GM18870 (cell line): Measurements from ENCODE around the gene PNKP.
A peak's percentile ranks its signal among the peaks of the same experiment; 100 is the strongest.

ENCODE experiments used
- ATAC-seq: cut with Tn5 transposase; IDR thresholded peaks from one replicate; pipeline ENCODE4 v1.9.1; 2021; ENCODE audit warnings: moderate library complexity; ENCODE audit not compliant: unreplicated experiment

PNKP gene

DNA sequence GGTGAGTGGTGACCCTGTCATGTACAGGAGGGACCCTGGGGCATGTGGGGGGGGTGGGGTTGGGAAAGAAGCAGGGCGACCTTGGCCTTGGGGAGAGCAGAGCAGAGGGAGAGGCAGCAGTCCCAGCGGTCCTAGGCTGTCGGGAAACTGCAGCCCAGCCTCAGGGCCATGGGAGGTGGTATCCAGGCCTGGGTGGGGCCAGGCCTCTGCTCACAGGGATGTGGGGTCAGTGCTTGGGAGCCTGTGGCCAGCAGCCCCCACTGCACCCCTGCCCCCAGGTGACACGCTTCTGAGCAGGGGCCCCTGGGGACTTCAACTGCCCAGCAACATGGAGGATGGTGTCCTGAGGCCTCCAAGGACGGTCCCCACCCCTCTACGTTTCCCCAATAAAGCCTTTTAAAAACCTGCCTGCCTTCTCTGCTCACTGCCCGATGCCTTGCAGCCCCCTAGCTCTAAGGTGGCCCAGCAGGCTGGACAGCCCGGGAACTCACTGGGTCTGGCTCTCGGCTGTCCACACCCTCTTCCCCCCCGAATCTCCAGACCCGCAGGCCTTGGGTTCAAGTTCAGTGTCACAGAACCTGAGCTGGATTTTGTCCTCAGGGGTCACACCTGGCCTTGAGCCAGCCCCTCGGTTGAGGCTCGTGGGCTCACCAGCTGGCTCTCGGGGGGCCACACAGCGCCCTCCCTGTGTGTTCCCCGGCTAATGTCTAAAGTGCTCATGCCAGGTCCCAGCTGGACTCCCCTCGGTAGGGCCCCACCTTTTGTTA lies 6.9 kb downstream of the PNKP start:
- no peak for ATAC-seq

GRCh38 chr19:49859682-49860335 lies 7.6 kb downstream of the PNKP start:
- no peak for ATAC-seq

DNA sequence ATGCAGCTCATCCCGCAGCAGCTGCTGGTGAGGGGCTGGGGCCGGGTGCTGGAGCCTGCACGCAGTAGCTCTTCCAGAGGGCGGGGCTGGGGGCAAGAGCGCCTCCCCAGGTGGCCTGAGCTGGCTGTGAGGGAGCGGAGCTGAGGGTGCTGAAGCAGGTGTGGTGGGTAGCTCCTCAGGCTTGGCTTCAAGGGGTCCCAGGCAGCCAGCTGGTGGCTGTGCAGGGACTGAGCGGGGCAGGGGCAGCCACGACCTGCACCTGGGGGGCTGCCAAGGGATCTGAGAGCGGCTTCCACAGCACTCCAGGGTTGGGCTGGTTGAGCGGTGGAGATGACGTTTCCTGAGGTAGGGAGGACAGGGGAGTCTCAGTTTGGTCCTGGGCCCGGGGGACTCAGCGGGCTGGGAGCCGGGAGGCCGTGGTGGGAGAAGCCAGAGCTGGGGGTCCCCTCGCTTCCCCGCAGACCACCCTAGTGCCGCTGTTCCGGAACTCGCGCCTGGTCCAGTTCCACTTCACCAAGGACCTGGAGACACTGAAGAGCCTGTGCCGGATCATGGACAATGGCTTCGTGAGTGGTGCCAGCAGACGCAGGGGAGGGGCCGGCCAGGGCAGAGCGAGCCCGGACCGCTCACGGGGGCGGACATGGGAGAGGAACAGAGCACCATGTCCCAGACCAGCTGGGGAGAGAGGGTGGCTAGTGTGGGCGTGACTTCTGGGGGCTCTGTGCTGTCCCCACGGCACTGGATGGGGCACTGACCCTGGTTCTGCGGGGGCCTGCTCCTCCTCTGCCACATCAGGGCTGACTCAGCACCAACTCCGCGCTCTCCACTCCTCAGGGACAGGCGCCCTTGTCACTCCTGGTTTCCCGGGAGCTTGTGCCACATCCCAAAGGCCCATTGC lies 9.0 kb downstream of the PNKP start:
- ATAC-seq = no peak

DNA sequence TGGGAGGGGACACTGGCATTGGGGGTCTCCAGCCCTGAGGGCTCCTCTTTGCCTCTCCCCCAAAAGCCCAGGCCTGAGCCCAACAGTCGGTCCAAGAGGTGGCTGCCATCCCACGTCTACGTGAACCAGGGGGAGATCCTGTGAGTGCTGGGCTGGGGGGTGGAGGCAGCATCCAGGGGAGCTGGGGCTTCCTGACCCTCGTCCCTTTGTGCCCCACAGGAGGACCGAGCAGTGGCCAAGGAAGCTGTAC lies 9.6 kb downstream of the PNKP start:
- ATAC-seq = no peak

GRCh38 chr19:49857061-49857837 lies 10.1 kb downstream of the PNKP start:
- no peak for ATAC-seq

GRCh38 chr19:49856574-49857021 lies 10.8 kb downstream of the PNKP start:
- no peak for ATAC-seq

DNA sequence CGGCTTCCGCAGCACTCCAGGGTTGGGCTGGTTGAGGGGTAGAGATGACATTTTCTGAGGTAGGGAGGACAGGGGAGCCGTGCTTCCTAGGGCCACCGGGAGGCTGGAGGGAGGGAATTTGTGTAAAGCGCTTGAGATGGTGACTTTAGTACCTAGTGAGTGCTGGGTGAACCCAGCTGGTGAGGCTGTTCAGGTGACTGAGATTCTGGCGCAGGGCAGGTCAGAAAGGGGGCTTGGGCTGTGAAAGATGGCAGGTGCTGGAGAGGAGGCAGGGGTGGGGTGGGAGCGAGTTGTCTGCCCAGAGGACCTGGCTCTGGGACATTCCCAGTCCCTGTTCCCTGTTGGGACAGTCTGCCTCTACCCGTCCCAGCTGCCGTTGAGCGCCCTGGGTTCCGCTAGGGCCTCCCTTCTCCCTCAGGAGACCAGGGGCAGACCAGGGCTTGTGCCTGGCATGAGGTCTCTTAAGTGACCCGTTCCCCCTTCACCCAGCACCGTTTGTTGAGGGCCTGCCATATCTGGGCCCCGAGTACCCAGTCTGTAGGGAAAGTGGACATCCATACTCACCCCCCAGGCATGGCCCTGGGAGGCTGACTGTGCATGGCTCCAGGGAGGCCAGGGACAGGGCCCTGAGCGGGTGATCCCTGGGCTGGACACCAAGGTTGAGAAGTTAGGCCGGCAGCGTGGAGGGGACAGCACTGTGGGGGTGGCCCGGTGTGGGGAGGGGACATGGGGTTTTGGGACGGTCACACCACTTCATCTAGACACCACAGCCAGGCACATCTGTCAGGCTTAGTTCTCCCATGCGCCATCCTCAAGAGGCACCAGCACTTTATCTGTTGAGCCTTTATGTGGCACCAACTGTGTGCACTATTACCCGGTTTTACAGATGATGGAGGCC lies 11.5 kb downstream of the PNKP start:
- ATAC-seq = no peak

GRCh38 chr19:49855277-49855675 lies 12.1 kb downstream of the PNKP start:
- ATAC-seq = no peak

DNA sequence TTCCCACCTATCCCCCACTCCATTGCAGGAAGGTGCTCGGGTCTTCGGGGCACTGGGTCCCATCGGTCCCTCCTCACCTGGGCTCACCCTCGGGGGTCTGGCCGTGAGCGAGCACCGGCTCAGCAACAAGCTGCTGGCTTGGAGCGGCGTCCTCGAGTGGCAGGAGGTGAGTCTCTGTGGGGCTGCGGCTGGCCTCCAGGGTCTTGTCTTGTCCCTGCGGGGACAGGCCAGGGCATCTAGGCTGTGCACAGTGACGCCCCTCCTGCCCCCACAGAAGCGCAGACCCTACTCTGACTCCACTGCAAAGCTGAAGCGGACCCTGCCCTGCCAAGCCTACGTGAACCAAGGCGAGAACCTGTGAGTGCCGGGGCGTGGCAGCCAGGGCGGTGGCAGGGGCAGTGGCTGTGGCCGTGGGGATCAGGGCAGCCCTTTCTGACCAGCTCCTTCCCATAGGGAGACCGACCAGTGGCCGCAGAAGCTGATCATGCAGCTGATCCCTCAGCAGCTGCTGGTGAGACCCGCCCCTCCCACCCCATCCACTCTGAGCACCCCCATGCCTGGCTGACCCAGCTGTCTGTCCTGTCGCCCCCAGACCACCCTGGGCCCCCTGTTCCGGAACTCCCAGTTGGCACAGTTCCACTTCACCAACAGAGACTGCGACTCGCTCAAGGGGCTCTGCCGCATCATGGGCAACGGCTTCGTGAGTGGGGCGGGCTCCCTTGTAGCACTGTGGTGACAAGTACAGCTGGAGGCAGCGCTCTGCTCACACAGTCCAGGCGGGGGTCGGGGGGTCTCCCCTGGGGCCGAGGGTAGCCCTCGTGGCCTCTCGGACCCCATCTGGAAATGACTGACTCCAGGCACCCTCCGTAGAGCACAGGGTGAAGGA lies 12.8 kb downstream of the PNKP start:
- no peak for ATAC-seq

DNA sequence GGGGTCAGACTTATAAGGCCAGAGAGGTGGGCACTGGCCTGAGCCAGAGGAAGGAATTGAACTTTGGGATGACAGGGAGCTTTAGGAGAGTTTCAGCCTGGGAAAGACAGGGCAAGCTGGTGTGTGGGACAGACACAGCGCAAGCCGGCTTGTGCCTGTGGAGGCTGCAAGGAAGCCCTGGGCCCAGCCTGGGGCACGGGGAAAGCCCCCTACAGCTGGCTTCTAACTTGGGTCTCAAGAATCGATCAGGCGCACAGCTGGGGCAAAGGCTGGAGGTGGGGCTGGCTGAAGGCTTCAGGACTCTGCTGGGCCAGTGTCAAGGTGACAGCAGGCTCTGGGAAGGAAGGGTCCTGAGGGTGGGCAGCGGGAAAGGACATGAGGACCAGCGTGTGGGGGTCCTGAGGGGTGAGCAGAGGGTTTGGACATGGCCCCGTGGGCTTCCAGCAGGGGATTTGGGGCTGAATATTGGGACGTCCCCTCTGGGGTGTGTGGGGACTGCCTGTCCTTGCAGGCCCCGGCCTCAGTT lies 13.5 kb downstream of the PNKP start:
- no peak for ATAC-seq

DNA sequence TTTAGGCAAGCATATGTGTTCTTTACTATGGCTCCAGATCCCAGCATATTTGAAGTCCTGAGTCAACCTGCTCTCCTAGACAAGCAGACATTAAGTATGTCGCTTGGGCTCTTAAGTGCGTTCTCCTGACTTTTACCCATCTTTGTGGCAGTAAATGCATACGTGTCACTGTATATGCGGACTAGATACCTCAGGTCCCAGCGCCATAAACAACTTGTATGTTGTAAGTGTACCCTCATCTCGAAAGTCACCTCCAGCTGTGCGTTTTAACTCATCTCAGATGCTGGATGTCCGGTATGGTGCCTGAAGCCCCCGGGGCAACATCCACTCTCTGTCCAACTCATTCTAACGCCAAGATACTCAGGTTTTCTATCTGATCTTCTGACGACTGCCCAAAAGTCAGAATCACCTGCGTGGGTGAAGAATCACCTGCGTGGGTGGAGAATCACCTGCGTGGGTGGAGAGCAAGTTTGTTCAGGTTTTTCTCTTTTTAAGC lies 14.7 kb downstream of the PNKP start:
- no peak for ATAC-seq

GRCh38 chr19:49851456-49852259 lies 15.7 kb downstream of the PNKP start:
- ATAC-seq = no peak

GRCh38 chr19:49850487-49851342 lies 16.7 kb downstream of the PNKP start, which contains the start of gene PTOV1:
PTOV1 (plus strand) TSS chr19:49851159.
- ATAC-seq = peak; percentile 59

- no peak for ATAC-seq
Observed at GRCh38 chr19:49850221-49850486, 17.2 kb downstream of the PNKP start.

DNA sequence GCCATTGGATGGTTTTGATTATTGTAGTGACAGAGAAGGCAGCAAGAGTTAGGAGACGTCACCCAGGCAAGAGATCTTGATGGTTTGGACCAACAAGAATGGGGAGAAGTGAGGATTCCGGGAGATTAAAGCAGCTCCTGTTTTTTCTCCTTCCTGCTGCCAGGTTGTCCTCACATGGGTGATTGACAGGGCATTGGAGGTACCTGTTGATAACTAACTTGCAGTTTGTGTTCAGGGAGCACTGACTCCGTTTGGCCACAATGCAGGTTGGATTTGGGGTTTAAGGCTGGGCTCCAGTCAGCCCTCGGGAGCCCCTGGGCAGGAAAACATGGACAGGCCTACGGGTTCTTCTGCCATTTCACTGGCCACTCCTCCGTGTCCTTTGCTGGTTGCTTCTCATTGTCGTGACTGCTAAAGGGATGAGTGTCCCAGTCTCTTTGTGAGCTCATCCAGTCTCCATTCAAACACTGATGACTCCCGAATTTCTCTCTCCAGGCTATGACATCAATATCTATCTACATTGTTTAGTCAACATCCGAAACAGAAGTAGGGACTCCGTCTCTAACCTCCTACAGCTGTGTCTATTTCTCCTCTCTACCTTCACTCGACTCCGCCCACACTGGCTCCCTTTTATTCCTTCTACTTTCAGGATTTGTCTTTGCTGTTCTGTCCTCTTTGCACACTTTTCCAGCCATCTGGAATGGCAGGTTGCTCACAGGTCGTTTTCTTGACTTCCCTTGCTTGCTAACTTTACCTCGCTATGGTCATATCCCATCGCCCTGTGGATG lies 17.7 kb downstream of the PNKP start:
- ATAC-seq = no peak

DNA sequence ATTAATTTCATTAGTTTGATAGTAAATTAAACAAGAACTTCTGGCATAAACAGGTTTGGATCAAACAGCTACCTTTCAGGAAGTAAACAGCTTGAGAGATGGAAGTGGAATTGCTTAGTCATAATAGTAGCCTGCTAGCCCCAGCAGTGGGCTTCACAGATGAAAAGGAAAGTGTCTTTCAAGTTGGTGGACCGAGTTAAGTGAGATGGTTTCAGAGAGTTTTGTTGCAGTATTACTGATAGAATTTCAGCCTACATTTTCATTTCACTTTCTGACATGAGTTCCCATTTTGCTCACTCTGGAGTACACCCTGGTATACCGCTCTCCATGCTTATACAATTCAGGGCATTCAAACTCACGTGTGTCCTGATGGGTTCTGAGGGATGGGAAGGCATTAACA lies 18.4 kb downstream of the PNKP start:
- ATAC-seq = no peak
